ENCODE data around the gene SETD2.

- TF ChIP-seq CTCF (conservative IDR thresholded peaks at IDR 0.05; ENCODE audit: low read depth, low read length) (no peak), EZH2phosphoT487 (IDR thresholded peaks at IDR 0.05; ENCODE audit: borderline replicate concordance, low read length) (no peak)
Observed at GRCh38 chr3:47097864-47098263, 66.0 kb downstream of the SETD2 start.
